NCI-H2196 (cell line): Measurements from ENCODE around the gene ANKRD6.
"Not testable (repeated sequence)": the region's sequence is repeated elsewhere in the genome, so short reads cannot be mapped to it uniquely, and the experiment has no call there.

Source experiments
- DNase-seq: peaks from one replicate; lab custom pipeline; 2025; ENCODE audit not compliant: unreplicated experiment; lab: John Stamatoyannopoulos, UW

The ANKRD6 gene

DNA sequence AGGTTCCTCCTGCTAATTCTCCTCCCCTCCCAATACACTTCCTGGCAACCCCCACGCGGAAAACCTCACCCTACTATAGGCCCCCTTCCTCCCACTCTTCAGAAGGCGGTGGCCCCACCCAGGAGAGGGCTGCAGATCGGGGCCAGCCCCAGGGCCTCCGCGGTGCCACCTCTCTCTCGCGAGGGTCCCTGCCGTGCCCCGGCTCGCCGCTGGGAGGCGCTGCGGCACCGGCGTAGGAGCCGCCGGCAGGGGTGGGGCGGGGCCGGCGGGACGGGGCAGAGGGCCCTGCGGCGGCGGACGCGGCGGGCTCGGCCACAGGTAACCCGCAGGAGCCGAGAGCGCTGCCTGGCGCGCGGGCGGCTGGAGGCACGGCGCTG is at the start of gene ANKRD6:
Gene ANKRD6, plus strand, starts transcription at position 278 of the 377 bp plus-strand sequence. CDS start 133,825 bp downstream, outside the sequence.
- peak; percentile 91 for DNase-seq

DNA sequence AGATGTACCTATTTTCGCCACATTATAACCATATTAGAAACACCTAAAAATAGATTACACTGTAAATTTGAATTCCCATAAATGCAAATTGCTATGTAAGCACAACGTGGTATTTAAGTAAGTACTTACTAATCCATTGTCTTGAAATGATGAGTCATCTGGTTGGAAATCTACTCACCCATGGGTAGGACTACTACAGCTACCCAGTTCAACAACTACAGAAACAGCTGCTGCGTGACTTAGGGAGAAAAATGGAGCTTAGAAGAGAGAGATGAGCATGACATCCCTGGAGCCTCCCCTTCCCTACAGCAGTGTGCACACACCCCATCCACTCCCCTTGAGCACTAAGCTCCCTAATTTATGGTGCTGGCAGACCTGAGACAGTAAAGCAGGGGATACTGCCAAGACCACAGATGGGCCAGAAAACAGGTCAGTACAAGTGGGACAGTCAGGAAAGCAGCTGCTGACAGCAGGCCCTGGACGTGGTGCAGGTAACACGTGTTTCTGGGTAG is 47.7 kb upstream of the ANKRD6 start:
- DNase-seq, result peak; percentile 42

DNA sequence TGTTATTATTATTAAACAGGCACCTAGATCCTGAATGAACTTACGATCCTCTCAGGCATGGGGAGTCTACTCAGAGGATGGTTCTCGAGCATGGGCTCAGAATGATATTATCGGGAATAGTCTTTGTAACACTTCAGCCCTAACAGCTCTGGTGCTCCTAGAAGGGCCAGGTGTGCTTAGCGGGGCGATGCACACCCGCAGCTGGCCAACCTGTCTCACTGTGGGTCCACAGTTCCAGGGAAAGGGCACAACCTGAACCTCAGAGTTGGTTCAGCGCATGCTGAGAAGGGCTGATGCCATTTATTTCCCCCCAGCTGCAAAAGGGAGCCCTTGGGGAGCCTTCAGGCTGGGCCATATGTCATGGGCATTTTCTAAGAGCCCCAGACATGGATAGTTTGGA is 47.1 kb upstream of the ANKRD6 start:
- no peak for DNase-seq

DNA sequence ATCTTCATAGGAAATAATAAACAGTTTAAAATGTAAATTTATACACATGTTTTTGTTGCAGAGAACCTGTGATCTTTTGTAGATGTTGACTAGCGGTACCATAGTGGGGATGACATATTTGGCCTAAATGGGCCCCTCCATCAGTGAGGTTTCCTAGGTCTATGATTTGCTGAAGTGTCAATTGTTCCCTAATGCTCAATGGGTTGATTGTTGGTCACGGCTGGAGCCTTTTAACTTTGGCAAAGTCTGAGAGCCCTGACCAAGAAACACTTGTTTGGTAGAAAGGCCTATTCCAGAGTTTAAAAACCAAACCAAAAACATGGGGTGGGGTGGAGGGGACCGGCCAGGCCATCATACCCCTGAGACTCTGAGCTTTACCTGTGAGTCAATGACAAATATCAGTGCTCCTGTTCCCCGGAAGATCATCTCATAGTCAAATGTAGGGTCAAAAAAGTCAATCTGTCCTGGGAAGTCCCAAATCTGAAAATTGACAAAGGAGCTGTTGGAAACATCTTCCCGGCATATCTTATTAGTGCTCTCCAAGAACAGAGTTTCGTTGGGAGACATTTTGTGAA is 45.9 kb upstream of the ANKRD6 start:
- DNase-seq, result no peak

DNA sequence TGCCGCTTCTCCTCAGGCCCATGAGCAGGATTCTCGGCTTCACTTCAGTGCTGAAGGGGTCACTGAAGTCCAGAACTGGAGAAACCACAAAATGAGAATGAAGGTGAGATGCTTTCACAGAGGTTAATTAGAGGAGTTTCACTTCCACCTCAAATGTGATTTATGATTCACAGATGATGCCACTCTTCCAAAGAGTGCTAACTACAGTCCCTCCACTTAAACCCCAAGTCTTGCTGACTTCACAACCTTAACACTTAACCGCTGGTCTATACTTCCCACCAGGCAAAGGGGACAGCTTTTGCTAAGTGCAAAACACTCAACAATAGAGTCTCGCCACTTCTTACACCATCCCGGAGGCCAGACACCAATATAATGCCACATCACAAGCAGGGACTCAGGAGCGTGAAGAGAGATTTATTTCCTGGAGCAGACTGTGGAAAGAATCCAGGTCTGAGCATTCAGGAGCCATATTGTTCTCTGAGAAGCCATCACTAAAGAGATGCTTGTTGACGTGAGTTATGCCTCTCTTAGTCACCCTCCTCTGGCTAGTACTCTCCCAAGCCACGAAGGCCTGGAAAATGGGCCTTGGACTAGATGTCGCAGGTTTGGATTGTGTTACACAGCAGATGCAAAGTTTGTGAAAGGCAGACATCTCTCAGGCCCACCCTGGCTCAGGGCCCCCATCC is 45.3 kb upstream of the ANKRD6 start:
- DNase-seq, result no peak

DNA sequence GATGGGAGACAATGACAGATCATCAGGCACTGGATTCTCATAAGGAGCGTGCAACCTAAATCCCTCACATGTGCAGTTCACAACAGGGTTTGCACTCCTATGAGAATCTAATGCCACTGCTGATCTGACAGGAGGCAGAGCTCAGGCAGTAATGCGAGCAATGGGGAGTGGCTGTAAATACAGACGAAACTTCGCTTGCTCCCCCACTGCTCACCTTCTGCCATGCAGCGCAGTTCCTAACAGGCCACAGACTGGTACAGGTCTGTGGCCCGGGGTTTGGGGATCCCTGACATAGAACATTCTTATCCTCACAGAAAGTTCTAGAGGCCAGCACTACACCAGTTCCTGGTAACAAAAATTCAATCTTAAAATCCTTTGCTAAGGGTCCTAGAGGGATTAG is 44.1 kb upstream of the ANKRD6 start:
- no peak for DNase-seq

DNA sequence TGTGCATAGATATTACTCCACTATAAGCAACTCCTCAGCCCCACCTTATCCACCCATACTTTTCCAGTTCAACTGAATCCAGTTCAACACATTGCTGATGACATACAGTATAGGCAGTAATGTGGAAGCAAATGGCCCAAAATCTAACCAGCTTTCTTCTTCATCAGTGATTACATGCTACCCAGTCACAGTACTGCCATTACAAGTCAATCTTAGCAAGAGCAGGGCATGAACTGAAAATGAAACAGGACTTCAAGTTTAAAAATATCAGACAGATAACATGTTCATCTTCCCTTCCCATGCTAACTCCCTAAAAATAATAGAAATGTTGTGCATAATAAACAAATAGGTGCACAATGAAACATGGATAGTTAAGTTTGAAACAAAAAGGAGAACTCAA is 40.1 kb upstream of the ANKRD6 start:
- no peak for DNase-seq

DNA sequence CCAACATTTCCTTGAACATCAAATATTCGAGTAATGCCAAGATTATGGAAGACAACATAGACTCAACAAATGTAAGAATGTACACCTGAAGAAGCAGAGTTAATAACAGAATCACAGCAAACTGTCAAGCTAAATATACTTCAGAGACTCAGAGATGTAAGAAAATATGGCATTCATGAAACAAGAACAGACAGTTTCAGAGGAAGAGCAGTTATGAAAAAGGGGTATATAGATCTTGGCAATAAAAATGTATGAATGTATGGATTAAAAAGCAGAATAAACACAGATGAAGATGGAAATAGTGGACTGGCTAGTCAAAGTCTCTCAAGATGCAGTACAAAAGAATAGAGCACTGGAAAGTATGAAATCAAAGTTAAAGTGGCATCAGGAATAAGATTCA is 39.3 kb upstream of the ANKRD6 start:
- DNase-seq, result no peak

DNA sequence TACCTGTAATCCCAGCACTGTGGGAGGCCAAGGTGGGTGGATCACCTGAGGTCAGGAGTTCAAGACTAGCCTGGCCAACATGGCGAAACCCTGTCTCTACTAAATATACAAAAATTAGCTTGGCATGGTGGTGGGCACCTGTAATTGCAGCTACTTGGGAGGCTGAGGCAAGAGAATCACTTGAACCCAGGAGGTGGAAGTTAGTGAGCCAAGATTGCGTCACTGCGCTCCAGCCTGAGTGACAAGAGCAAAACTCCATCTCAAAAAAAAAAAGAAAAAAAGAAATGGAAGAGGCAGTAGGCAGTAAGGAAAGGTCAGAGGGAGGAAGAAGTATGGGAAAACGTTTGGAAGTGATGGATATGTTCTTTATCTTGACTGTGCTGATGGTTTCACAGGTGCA is 35.1 kb upstream of the ANKRD6 start:
- DNase-seq, result not testable (repeated sequence)

DNA sequence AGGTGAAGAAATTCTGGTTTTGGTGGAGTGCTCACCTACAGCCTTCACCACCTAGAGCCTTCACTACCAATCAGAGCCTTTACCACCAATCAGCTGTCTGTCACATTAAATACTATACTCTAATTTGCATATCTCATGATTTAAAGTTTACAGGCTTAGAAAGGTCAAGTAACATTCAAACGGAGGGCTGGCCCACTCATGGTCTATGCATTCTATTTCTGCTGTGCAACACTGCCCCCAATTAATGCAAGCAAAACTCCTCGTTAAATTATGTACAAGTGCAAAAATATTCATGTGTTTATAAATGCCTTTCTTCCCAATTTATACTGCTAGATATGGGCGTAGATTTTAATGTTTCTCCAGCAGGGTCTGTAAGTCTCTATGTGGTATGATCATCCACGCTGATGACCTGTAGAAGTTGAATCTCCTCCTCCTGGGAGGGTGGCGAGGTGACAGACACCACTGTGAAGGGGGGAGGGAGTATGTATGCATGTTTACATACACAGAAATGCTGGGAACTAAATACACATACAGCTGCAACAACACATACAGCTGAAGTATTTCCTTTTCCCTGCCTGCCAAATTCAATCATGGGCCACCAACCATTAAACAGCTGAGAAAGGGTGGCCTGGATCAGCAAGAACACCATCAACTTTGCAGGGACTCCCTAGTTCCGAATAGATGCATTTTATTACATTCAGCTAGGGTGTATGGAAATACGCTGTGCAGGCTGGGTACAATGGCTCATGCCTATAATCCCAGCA is 34.0 kb upstream of the ANKRD6 start:
- no peak for DNase-seq

DNA sequence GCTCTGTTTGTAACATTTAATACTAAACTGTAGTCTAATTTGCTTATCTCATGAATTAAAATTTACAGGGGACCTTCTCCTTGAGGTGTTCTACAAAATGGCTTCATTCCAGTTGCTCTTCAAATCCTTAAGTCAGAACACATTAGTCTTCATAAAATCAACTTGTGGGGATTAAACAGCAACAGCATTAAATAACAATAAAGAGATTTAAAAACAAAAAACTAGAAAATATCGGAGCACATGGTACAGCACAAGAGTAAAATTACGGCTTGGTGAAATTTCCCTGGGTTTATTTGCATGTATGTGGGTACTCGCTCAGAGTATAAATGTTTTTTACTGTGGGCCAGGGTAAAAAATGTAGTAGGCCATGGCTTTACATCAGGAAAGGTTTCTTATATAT is 32.9 kb upstream of the ANKRD6 start:
- no peak for DNase-seq

DNA sequence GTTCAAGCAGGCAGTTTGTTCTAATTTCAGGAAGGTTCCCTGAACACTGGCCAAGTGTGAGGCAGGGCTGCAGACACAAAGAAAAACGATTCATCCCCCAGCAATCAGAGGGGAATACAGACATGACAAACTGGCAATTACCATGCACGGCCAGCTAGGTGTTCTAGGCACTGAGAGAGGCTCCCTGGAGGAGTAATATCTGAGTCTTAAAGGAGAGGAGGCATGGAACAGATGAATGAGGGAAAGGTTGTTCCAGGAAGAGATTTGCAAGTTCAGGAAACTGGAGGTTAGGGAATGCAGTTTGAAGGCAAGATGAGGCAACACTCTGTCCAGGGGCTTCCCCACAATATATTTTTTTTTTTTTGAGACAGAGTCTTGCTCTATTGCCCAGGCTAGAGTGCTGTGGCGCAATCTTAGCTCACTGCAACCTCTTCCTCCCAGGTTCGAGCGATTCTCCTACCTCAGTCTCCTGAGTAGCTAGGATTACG is 32.0 kb upstream of the ANKRD6 start:
- DNase-seq, result no peak

DNA sequence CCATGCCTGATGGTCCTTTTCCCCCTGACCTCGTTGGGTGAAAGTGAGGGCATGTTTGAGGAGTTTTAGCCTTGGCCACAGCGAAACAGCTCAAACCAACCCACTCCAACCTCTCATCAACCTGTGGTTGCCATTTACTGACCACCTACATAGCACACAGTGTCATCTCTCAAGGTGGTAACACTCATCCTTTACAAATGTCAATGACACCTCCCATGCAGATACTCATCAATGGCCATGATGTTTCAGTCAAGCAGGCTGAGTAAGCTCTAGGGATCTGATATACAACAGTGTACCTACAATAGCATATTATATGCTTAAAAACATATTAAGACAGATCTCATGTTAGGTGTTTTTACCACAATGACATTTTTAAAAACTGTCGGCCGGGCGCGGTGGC is 30.2 kb upstream of the ANKRD6 start:
- no peak for DNase-seq

DNA sequence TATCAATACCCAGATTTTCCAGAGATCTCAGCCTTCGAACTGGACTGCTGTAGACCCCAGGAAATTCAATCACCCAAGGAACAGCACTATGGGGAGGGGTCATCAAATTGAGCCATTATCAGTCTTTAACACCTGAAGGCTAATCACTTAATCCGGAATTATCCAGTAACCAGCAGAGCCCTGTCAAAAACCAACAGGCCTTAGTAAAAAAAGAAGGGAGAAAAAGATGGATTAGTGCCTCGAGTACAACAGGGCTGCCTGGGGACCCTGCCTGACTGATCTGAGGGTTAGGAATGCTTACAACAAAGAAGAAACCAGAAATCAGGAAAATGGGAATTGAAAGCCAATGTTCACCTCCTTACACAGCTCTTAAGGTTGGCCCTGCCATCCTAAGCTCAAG is 28.4 kb upstream of the ANKRD6 start:
- no peak for DNase-seq

DNA sequence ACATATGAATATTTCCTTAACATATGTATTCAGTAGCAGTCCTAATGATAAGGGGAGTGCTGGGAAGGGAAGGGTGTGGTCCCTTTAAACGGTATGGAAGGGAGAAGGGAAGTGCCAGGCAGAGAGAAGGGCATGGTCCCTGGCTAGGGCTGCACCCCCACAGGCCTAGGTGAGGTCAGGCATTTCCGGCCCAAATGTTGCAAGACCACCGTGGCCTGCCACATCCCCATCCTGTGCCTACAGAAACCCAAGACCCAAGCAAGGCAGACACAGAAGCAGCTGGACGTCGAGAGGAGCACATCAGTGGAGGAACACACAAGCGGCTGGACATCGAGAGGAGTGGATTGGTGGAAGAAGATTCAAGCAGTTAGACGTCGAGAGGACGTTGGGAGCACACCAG is 26.8 kb upstream of the ANKRD6 start:
- no peak for DNase-seq

DNA sequence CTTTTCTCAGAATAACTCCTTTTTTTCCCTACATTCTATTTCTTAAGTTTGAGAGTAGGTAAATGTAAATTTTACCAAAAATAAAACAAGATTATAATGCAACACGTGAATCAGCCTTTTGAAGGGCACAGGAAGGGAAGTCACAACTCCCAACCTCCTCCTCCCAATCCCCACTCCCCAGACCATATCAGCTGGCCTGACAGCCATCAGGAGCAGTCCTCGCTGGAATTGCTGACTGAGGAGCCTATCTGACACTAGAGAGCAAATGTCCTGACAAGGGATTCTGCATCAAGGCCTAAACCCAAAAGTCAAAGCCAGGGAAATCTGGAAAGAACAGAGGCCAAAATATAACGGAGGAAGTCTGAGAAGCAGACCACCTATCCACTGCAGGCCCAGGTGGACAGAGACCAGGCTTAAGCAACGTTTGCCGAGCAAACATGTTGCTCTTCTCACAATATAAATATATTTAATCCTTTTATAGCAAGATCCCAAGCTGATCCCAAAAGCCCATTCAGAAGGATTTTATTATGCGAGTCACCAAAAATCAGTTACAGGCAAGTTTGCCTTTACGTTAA is 23.4 kb upstream of the ANKRD6 start:
- DNase-seq, result no peak

DNA sequence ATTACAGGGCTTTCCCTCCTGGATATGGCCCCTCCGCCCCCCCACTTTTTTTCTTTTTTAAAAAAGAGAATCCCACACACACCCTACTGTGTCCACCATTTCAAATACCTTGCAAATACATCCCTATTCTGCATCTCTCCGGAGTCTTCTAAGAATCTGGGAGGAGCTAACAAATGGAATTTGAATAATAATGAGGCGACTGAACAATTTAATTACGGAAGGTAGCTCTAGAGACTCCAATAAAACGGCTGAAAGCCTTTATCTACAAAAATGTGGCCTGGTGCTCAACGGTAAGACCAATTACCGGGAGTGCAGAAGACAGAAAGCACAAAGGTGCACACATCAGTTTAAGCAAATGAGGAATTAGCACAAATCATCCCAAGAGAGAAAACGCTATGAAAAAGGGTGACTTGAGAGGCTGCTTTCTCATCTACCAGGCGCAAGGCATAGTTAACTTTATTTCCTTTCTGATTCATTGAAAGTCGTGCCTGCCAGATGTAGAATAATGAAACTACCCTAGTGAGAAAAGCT is 22.7 kb upstream of the ANKRD6 start:
- no peak for DNase-seq

DNA sequence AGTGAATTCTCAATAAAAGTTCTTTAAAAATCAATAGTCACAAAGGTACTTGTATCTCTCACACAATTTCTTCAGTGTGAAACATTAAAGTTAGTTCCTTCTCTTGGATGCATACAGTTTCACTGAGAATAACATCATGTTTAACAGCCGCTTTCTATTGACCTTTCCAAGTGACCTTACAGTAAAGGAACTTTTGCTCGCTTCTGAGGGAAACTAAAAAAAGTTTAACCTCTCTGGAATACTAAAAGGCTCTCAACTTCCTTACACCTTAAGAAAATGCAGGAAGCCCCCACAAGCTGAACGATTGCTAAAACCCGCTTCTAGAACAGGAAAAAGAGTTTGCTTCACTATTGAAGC is 22.2 kb upstream of the ANKRD6 start:
- no peak for DNase-seq

DNA sequence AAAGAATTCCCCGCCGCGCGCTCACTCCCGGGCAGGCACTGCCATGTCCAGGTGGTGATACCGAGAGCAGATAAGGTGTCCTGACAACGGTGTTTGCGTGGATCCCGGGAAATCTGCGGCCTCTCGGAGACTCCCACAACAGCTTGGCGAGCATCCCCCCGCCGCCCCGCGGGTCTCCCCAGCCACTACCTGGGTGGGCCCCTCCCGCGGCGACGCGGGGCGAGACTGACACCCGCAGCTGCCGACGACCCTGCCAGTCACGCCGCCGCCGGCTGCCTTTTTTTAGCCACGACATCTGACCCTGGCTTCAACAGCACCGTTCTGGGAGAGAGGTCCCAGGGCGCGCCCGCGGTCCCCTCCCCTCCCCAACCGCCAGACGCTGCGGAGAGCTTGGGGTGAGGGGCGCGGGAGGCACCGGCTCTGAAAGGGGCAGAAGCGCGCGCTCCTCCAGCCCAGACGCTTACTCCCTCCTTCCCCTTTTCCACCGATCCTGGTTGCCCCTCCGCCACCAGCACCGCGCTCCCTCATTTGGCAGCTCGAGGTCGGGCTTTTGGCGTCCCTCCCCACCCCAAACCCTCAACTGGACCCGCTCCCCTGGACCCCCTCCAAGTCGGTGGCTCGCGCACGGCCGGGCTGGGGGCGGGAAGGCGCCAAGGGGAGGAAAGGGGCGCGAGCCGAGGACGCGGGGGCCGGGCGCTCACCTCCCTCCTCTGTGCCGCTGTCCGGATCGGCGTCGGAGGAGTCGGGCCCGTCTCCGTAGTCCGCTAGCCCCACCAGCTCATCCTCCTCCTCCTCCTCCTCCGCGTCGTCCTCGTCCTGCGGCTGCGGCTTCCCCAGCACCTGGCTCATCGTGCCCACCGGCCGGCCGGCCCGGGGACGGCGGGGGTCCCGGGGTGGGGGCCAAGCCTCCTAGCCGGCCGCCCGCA is 21.5 kb upstream of the ANKRD6 start:
- DNase-seq, result peak; percentile 34
